Measurements from ENCODE around the gene RPL27. TPM values are rescaled to one million over a fixed set of nuclear protein-coding genes. Genes with fewer than 3 reads are reported as not detected.

RPL27 gene
- total and polyA plus RNA-seq, 2 of the 13 experiments (the other 11 are each of a cell fraction or from before 2014, with no cell fraction given), result 1,585 to 5,840 TPM

- TF ChIP-seq ZBTB37 (CRISPR knock-in tag; IDR thresholded peaks at IDR 0.05) (no peak), NFIB (CRISPR knock-in tag; IDR thresholded peaks at IDR 0.05; ENCODE audit: borderline replicate concordance) (no peak), ZBTB2 (CRISPR knock-in tag; IDR thresholded peaks at IDR 0.05; ENCODE audit: low read depth) (no peak), ZNF660 (CRISPR knock-in tag; IDR thresholded peaks at IDR 0.05; ENCODE audit: borderline replicate concordance, low read depth) (no peak), MYC (CRISPR knock-in tag; IDR thresholded peaks at IDR 0.05; ENCODE audit: borderline replicate concordance) (no peak), DBP (CRISPR knock-in tag; IDR thresholded peaks at IDR 0.05; ENCODE audit: not compliant biosample characterization) (peak; percentile 19)
Observed at GRCh38 chr17:42997390-42997983, 732 bp upstream of the RPL27 start (continued).

- Histone ChIP-seq H3K27me3 (ENCODE audit: control insufficient read depth in 1 of 2, insufficient read depth in 2 of 2, low read length in 2 of 2) (no peaks in the 10 kb centered on the region; a peak in 1 of 5 replicates), H3K36me3 (replicated peaks in 1 of 2; ENCODE audit: control insufficient read depth in 1 of 2, insufficient read depth in 2 of 2, low read length in 2 of 2) (peaks cover 14 to 33% of the 10 kb centered on the region in 2 experiments), H3K27ac (ENCODE audit: extremely low read length, insufficient read depth, low read length) (peak overlapping the region; percentile 94), H3K79me2 (ENCODE audit: insufficient read depth, low read length) (peaks cover 21% of the 10 kb centered on the region), H4K20me1 (ENCODE audit: insufficient read depth, low read length) (peaks cover 27% of the 10 kb centered on the region), H3K4me2 (ENCODE audit: low read depth, low read length) (peak overlapping the region; percentile 99), H2AFZ (ENCODE audit: low read length) (no peak overlapping the region), H3K4me1 (ENCODE audit: insufficient read depth, low read length) (peaks cover 56% of the 10 kb centered on the region), H3K4me3 (replicated peaks in 1 of 3; ENCODE audit: insufficient read depth in 1 of 3, low read depth in 2 of 3, low read length in 3 of 3) (peak overlapping the region; percentile 81 to 95 (median 92)), H3K9me3 (ENCODE audit: low read length) (no peaks in the 10 kb centered on the region), H3K9ac (ENCODE audit: insufficient read depth, low read depth, low read length) (peak overlapping the region; percentile 99)
- BruUV-seq (replicated peaks), result no TSS peak
- no peak for ATAC-seq
- ChIA-PET CTCF (ENCODE audit: low intra/inter-chr PET ratio, low total read pairs) (no interaction called here), POLR2A (interaction anchor here (1.1 to 3.2 kb wide), 33 partner anchors 11 to 459 kb away, joined by 3 to 162 read pairs (median 14); partner anchors contain the start of genes BECN1, BRCA1, CNTD1 and COA3)
- in situ Hi-C loops (cut with HindIII; ENCODE audit: extremely low pct_ligation_motif_present, low pct_unique_long_range_greater_than_20kb) (no loop called here), intact Hi-C loops (cut with micrococcal nuclease; ENCODE audit: unreplicated experiment) (loop anchor here (2.0 to 5.0 kb wide), 3 partner anchors 18 to 167 kb away; partner anchors contain the start of genes PSME3, PTGES3L and RUNDC1)
- no peak for DNase-seq (ENCODE audit: low spot score)
- WGBS (ENCODE audit: low lambda C conversion rate), result 4% methylated on average over 10 of the region's 10 CpGs
- no peak for FAIRE-seq
- TF ChIP-seq ZNF468 (CRISPR knock-in tag; IDR thresholded peaks at IDR 0.05), result no peak
- 0 out of 2 replicates have a peak, but pooled peaks have one; percentile 43 for TF ChIP-seq POLR2AphosphoS2 (IDR thresholded peaks at IDR 0.05; ENCODE audit: low read depth, low read length)
- TF ChIP-seq RNF219 (CRISPR knock-in tag; IDR thresholded peaks at IDR 0.05), result no peak
- TF ChIP-seq MYPOP (CRISPR knock-in tag; IDR thresholded peaks at IDR 0.05), result no peak
- 0 out of 2 replicates have a peak, but pooled peaks have one; percentile 60 for TF ChIP-seq ZNF615 (CRISPR knock-in tag; IDR thresholded peaks at IDR 0.05; ENCODE audit: borderline replicate concordance)
- peak; percentile 43; the same call in 1 of the 2 replicates for TF ChIP-seq AKAP8 (CRISPR knock-in tag; IDR thresholded peaks at IDR 0.05)
- 0 out of 2 replicates have a peak, but pooled peaks have one; percentile 68 for TF ChIP-seq DNMT3B (CRISPR knock-in tag; conservative IDR thresholded peaks at IDR 0.05)
- no peak for TF ChIP-seq PHF8 (CRISPR knock-in tag; IDR thresholded peaks at IDR 0.05)
Observed at GRCh38 chr17:42999003-42999525, 845 bp downstream of the RPL27 start.

All from HepG2 (cell line).